Umbilical cord (tissue), 2 donors: ENCODE results near the gene HEMK1. TPM values are rescaled to one million over a fixed set of nuclear protein-coding genes. Genes with fewer than 3 reads are reported as not detected.

Experiments used
- DNase-seq: peaks from one replicate; pipeline ENCODE4 v3.0.0-alpha.2; 2015; ENCODE audit warnings: low spot score
- total RNA-seq: library from RNA; depleted of rRNA; stranded (reverse); fragments of >200 nt; gene quantifications from one replicate; pipeline ENCODE4 v1.2.3, GENCODE V29; 2014; ENCODE audit warnings: low replicate concordance; ENCODE audit not compliant: insufficient read depth

The HEMK1 gene
- total RNA-seq, 1 donor from 2014 or later = 17.8 TPM

DNA sequence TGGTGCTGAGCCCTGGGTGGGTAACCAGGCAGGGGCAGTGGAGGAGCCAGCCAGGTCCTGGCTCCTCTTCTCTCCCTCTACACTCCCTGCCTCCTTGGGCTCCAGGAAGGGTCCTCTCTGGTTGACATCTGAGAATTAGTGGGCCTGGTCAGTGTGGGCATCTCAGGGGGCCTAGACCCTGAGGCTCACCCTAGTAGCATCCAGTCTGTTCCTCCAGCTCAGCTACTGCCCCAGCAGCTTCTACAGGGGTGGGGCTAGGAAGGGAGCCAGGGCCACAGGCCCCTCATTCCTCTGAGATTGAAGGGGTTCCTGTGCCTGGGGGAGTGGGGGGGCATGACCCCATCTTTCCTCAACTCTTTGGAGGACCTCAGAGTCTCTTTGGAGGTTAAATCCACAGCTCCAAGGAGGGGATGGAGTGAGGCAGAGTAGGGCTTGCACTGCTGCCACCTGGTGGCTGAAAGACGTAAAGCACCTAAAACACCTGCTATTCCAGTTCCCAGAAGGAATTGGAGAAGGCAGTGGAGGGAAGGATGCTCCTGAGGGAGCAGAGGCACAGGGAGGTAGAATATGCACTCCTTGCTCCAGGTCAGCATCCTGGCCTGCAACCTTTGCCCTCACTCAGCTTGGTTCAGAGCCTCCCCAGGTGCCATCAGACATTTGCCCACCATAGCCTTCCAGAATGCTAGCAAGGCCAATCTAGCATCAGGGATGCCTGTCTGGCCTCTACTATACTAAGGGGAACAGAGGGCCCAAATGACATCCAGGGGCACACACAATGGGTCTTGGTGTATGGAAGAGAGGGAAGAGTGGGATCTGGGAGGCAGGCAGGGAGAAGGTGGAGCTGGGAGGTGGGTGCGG lies 26.9 kb upstream of the HEMK1 start:
- peak; percentile 72 for DNase-seq

DNA sequence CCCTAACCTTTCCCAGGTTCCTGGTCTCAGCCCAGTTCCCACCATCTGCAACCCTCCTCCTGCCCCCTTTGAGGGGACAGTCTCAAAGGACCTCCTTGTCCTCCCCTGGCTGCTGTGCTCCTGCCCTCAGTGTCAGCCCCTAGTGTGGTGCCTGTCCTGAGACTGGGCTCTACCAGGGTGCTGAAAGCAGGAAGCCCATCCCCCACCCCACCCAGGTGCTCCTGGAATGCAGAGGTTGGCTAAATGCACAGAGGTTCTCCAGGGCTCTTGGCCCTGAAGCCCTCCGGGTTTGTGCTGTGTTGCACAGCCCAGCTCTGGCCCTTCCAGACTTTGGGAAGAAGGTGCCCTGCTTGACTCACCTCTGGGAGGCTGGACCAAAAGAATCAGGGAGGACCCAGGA lies 23.5 kb upstream of the HEMK1 start:
- DNase-seq = no peak

DNA sequence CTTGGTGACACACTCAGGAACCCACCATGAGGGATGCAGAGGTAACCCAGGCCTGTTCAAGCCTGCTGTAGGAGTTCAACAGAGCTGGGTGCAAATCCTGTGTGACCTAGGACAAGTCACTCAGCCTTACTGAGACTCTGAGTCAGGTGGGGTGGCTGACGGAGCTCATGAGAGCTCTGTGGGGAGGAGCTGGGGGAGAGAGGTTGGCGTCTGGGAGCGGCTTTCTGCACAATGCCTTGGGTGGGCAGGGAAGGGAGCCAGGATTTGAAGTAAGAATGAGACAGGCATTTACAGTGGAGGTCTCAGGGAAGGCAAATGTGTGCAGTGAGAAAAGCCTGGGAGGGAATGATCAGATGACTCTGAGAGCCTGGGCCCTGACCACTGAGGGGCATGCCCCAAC lies 20.1 kb upstream of the HEMK1 start:
- no peak for DNase-seq

DNA sequence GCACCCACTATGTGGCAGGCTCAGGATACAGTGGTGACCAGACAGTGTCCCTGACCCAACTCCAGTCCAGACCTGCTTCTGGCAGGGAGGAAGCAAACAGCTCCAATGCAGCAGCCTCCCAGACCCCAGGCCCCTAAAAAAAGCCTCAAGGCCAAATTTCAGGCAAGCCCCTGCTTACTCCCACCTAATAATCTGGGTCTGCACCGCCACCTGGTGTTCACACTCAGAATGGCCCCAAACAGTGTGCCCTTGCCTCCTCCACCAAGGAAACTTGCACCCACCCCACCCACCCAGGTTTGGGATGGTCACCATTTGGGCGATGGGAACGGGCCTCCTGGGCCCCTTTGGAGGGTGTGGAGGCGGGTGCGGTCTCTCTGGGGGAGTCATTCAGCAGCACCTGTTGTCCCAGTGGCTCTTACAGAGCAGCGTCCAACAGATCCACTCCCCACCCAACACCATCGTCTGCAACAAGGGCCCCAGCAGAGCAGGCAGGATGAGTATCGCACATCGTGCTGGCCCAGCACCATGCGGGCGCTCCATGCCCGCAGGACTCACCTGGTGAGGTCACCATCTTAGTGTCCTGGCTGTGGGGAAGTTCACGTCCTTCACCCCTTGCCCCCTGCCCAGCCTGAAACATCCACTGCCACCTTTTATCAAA lies 19.1 kb upstream of the HEMK1 start:
- peak; percentile 56 for DNase-seq

DNA sequence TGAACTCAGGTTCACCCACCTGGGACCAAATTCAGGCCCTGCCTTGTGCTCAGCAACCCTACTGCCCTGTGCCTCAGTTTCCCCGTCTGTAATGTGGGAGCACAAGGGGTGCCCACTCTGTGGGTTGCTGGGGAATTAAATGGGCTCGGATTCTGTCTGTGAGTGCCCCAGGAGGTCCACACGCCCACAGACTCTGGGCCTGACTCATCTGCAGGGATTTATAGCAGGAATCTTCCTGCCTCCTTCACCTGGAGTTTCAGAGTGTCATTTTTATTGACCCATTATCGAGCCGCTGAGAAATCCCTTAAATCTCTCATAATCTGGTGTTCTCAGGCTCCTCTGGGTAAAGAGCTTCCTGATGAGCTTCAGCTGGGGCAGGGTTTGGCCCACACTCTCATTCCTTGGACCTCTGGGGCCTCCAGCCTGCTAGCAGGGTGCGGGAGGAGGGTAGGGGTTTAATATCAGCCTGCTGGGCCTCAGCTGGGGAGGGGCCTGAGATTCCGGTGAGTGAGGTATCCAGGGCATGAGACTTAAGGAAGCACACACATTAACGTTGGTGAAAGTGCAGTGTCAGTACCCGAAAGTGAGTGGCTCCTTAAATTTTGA lies 18.2 kb upstream of the HEMK1 start:
- DNase-seq = peak; percentile 93

DNA sequence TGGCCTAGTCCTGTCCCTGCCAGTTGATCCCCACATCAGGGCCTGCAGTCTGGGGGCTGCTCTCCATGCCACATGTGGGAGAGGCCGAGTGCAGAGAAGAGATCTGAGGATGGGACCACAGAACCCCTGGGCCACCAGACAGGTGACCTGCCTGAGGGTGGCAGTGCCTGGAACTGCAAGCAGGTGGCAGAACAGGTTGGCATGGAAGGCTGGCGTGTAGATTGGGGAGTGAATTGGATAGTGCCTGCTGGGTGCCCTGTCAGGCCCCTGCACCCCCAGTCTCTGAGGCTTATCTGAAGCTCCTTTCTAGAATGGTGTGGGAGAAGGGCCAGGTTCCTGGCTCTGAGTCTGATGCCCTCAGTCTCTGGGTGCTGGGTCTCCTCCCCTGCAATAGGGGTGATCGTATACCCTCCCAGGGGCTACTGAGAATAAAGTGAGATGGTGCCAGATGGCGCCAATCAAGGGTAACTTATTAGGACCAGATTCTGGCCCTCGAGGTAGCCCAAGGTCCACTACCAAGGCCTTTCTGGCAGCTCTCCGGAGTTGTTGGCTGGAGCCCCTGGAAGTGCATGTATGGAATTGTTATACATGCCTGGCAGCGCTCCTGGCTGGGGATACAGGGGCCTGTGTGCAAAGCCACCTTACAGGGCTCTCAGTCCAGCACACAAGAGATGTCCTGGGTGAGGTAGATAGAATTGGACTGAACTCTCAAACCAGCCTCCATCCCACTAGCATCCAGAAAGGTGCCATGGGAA lies 17.5 kb upstream of the HEMK1 start:
- DNase-seq = no peak

DNA sequence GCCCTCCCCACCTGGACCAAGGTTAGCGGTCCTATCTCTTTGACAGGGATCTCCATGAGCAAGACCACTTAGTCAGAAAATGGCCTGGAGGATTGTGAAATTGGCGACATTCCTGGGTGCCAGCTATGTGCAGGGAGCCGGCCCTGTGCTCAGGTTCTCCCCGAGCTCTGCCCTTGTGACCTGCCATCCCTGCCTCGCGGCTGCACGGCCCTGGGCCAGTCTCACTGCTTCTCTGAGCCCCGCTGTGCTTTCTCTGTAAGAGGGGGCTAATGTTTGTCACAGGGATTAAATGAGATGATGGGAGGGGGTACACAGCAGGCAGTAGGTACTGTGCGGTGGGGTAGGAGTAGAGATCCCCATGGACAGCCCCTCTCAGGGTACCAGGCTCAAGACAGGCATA lies 16.7 kb upstream of the HEMK1 start:
- no peak for DNase-seq

DNA sequence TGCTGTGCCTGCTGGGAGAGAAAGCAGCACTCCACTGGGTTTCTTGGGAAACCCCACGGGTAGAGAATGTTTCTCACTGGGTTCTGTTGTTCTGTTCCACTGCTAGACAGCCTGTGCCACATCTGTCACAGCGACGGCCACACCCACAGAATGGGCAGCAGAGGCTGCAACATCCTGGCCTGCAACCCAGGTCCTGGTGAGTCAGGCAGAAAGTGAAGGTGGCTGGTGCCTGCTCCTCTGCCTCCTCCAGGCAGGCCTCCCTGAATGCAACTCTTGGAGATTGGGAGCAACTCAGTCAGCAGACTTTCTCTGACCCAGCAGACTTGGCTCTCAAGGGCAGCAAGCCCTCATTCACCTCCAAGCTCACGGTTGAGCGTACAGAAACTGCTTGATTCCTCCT lies 14.8 kb upstream of the HEMK1 start:
- DNase-seq = no peak

DNA sequence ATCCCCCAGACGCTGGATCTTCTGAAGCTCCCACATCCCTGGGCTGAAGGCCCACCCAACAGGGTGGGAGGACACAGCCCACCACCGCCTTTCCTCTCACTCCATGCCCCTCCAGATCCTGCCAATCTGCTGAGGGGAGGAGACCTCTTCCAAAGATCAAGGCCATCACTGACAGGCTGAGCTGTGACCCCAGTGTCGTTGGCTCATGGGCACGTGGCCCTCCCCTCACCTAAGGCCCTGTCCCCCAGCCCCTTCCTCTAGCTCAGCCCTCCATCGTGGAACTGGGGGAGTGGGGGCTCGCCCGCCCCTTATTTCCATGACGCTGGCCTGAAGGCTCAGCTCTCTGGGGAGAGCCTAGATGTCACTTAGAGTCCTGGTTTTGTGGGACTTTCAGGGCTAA lies 12.2 kb upstream of the HEMK1 start:
- no peak for DNase-seq

DNA sequence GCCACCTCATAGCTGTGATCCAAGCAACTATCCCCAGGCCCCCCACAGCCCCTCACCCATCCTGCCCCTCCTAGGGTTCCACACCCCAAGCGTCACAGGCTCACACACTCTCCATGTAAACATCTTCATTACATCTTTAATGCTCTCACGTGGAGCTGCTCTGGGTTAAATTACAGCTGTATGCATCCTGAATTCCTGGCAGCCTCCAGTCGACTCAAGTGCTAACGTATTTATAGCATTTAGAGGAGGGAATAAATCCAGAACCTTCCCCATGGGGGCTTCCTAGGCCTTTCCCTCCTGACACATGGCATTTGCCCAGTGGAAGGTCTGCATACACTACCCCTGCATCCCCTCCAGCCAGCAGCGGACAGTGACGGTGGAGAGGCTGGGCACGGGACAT lies 11.4 kb upstream of the HEMK1 start:
- DNase-seq = no peak

DNA sequence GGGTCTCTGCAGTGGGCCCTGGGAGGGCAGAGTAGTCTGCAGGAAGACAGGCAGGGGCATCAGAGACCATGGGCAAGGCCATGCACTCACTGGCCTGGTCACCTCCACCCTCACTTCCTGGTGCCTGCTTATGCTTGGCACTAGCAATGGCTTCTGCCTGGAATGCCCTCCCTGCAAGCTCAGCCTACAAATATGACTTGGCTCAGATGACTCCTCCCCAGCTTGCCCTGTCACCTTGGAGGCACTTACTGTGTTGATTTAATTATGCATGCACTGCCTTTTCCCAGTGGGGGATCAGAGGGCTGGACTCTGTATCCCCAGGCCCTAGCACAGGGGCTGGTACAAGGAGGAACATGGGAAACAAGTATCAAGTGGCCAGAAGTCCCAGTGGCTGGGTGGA lies 9.6 kb upstream of the HEMK1 start:
- DNase-seq = no peak

DNA sequence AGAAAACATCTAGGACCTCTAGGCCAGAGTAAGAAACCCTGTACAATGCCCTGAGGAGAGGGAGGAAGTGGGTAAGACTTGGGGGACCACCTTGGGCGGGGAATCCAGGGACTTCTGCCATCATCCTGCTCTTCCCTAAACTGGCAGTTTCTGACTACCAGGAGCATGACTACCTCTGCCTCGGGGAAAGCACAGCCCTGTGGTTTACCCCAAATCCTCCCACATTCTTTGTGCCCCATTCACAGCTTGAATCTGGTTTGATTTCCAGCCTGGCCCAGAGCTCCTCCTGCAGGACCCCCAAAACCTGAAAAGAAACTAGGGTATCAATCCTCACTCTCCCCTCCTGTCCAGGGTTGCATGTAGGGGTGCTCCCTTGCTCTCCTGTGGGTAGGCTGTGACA lies 6.5 kb upstream of the HEMK1 start:
- DNase-seq = no peak

DNA sequence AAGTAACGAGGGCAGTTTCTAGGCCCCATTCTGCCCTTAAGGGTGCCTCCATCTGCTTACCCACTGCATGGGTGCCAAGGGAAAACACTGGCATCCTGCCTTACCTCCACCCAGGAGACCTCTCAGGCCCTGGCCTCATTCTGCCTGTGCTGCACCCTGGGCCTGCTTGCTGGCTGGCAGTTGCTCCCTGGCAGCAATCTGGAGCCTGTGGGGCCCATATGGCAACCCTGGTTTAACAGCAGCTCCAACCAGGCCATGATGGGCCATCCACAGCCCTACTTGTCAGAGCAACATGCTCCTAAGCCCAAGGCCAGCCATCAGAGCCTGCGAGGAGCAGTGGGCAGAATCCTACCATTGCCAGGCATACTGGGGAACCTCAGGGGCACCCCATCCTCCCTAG lies 5.5 kb upstream of the HEMK1 start:
- no peak for DNase-seq

DNA sequence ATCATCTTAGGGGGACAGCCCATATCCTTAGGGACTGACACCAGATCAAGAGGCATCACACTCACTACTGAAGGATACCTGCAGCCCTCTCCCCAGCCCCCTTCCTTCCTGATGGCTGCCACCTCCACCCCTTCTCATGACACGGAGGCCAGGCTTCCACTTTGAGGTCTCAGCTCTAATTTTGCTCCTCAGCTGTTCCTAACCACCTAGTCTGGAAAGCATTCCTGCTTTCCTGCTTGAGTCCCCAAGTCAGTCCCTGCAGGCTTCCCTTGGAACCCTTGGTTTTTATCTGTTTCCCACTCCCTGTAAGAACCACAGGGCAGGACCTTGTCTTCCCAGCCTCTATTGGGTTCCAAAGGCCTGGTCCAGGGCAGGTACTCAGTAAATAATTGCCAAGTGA lies 5.0 kb upstream of the HEMK1 start:
- no peak for DNase-seq

DNA sequence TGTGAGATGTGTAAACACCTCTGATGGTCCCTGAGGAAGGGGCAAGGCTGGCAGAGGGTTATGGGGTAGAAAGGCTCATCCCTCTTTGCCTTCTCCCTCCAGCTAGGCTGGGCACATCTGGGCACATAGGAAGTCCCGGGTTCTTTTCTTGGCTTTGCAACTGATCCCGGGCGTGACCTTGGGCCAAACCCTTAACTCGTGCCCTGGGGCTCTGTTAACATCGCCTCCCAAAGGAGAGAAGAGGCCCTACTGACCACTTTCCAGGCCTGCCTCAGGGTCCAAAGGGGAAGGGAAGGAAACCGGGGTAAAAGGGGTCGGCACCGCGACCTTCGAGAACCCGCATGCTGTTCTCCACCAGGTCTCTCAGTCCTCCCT lies 2.3 kb upstream of the HEMK1 start:
- no peak for DNase-seq

DNA sequence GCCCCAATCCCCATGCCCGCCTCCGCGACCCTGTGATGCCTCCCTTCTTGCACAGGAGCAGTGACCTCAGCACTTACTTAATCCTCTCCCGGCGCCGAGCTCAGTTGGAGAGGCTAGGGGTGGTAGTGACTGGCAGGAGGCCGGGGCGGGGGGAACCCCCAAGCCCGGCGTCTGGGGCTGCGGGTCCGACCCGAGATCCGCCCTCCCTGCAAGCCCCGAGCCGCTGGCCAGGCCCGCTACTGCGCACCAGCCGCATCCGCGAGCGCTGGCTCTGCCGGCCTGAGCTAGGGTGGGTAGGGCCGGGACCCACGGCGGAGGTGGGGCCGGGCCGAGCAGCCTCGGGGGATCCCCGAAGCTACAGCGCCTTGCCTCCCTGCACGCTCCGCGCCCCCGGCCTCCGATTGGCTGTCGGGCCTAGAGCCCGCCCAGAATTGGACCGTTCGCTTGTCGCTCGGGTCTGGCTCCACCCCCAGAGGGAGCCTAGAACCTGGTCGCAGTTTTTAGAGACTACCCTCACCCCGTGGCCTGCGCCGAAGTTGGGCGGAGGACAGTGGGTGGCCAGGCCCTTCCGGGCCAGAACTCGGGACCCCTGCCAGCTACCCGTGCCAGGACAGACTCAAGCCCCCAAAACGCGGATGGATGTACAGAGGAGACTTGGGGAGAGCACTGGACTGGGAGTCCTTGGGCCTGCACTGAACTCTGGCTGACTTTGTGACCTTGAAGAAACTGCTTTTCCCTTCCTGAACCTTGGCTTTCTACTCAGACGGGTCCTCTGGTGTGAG lies 1.7 kb upstream of the HEMK1 start, which contains the start of gene C3orf18:
Gene C3orf18 (minus strand): TSS at position 362 of the 782 bp plus-strand sequence. CDS start 2,048 bp downstream, outside the sequence.
- peak; percentile 95 for DNase-seq

DNA sequence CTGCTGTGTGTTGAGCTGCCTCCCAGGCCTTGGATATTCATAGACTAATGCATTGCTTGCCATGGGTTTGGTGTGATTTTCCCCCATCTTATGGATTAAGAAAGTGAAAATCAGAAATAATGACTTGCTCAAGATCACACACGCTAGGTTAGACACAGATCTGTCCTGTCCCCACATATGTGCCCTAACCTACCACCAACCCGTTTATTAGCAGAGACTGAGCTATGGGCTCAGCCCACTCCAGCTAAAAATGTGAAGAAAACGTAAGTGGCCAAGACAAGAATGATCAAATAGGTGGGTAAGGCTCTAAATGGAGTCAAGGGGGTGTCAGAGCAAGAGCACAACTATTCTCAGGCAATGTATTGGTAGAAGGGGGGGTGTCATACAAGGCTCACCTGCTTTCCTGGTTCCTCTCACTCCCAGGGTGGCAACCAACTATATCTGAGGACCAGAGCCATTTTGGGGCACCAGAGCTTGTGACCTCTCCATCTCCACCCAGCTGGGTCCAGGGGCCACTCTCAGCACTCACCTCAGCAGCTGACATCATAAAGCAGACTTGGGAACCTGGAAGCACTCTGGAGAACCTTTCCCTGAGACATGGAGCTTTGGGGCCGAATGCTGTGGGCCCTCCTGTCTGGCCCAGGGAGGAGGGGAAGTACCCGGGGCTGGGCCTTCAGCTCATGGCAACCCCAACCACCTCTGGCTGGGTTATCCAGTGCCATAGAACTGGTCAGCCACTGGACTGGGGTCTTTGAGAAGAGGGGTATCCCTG lies 1.4 kb downstream of the HEMK1 start:
- no peak for DNase-seq

DNA sequence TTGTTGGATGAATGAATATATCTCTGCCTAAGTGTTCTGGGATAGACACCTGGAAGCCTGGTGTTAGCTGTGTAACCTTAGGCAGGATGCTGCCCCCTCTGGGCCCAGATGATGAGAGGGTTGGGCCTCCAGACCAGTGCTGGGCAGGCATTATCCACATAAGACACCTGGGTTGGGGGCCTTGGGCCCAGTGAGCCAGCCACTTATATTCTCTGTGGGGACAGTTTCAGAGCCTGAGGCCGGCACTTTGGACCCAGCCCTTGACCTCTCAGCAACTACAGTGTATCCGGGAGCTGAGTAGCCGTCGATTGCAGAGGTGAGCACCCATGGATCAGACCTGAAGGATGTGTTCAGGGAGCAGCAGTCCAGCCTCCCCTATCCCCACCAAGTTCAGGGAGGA lies 2.2 kb downstream of the HEMK1 start:
- no peak for DNase-seq

DNA sequence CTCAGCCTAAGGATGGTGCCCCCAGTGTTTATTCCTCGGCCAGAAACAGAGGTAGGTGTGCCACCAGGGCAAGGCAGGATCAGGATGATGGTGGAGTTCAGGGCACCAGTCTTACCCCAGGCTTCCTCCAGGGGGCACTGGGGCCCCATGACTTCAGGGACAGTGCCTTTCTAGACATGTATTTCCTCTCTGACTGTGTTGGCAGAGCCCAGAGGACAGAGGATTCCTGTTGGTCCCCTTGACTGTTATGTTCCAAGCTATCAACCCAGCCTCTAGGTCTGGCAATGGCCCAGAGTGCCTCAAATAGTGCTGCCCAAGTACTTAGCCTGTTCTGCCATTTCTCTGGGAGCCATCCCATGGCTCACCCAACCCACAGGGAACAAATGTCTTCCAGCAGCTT lies 2.8 kb downstream of the HEMK1 start:
- DNase-seq = peak; percentile 72

DNA sequence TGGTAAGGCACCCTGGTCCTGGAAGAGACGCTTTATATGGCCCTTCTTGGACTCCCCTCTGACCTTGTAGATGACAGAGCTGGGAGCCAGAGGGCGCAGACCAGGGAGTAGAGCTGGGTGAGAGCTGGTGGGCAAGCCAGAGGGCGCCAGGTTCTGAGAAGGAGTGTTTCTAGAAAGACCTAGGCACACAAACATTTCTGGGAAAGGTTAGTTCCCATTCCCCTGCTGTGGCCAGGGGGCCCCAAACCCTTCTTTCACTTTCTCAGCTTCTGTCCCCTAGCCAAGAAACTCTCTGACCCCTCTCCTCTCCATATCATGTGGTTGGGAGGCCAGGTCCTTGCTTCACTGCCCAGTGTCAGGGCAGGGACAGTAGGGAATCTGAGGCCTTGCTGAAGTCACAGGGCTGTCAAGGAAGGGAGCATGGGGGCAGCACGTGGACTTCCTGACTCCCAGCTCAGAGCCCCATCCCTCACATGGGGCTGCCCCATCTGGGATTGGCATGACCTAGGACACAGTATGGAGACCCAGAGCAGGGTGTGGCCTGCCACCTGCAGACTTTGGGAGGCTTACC lies 3.6 kb downstream of the HEMK1 start:
- DNase-seq = no peak
